ENCODE results near the gene ZSCAN4. TPM values are rescaled to one million over a fixed set of nuclear protein-coding genes. Genes with fewer than 3 reads are reported as not detected.

Gene ZSCAN4
- polyA plus RNA-seq, 4 donors = 0.09 to 0.16 (median 0.11) TPM; not detected in 1

- DNase-seq (ENCODE audit: low read depth in 4 of 4, low spot score in 2 of 4) = no peak
Measured at GRCh38 chr19:57672466-57672865, 3.7 kb downstream of the ZSCAN4 start.

DNA sequence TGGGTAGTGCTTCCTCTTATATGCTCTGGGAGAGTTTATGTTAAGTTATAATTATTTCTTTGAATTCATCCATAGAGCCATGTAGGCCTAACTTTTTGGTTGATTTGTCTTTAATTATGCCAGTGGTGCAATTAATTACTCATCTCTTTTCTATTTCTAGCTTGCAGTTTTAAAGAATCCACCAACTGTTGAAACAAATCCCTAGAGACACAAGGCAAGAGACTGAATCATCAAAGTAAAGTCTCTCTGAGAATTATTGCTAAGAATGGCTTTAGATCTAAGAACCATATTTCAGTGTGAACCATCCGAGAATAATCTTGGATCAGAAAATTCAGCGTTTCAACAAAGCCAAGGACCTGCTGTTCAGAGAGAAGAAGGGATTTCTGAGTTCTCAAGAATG, 7.1 kb downstream of the ZSCAN4 start:
- DNase-seq (ENCODE audit: low read depth in 4 of 4, low spot score in 2 of 4) = no peak

DNA sequence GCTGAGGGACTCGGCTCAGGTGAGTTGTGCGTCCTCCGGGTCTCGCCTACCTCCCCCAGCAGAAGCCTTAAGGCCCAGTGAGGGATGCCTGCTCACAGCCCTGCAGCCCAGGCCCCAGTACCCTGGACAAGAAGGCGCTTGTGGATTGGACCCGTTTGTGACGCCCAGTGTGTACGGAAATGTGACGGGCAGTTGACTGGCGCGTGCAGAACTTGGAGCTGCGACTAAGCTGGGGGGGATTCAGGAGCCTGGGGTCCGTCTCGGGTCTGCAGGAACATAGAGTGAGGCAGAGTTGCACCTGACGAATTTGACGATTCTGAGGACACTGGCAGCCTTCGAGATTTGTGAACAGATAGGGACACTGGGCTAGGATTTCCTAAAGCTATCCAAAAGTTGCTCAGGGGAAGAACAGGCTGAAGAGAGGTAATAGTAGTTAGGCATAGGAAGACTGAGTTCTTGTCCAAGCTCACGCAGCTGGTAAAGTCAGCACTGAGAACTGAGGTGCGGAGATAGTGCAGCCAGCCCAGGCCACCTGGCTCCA, 13.6 kb downstream of the ZSCAN4 start:
- DNase-seq (ENCODE audit: low read depth in 4 of 4, low spot score in 2 of 4) = no peak

GRCh38 chr19:57686727-57687126, 18.0 kb downstream of the ZSCAN4 start:
- no peak for DNase-seq (ENCODE audit: low read depth in 4 of 4, low spot score in 2 of 4)

GRCh38 chr19:57687363-57688010, 18.8 kb downstream of the ZSCAN4 start:
- DNase-seq (ENCODE audit: low read depth in 4 of 4, low spot score in 2 of 4) = no peak

- DNase-seq (ENCODE audit: low read depth in 4 of 4, low spot score in 2 of 4) = no peak
Measured at GRCh38 chr19:57688011-57688763, 19.5 kb downstream of the ZSCAN4 start.

- no peak for DNase-seq (ENCODE audit: low read depth in 4 of 4, low spot score in 2 of 4)
Measured at GRCh38 chr19:57689750-57690149, 21.0 kb downstream of the ZSCAN4 start.

GRCh38 chr19:57701625-57702024, 32.9 kb downstream of the ZSCAN4 start:
- no peak for DNase-seq (ENCODE audit: low read depth in 4 of 4, low spot score in 2 of 4)

DNA sequence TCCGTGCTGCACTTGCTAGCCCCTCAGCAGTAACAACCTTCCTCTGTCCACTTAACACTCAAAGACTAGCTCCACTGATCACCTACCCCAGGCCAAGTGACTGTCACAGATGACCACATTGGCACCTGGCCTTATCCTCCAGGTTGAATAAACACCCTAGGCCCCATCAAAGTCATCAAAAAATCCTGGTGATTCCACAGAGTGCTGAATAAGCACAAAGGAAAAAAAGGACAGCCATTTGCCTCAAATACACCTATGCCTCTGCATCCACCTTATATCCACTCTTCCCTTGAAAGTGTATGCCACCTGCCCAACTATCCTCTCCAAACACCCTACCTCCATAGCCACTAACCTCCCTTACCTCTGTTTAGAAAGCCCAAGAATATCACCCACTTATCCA, 37.6 kb downstream of the ZSCAN4 start:
- DNase-seq (ENCODE audit: low read depth in 4 of 4, low spot score in 2 of 4) = no peak

DNA sequence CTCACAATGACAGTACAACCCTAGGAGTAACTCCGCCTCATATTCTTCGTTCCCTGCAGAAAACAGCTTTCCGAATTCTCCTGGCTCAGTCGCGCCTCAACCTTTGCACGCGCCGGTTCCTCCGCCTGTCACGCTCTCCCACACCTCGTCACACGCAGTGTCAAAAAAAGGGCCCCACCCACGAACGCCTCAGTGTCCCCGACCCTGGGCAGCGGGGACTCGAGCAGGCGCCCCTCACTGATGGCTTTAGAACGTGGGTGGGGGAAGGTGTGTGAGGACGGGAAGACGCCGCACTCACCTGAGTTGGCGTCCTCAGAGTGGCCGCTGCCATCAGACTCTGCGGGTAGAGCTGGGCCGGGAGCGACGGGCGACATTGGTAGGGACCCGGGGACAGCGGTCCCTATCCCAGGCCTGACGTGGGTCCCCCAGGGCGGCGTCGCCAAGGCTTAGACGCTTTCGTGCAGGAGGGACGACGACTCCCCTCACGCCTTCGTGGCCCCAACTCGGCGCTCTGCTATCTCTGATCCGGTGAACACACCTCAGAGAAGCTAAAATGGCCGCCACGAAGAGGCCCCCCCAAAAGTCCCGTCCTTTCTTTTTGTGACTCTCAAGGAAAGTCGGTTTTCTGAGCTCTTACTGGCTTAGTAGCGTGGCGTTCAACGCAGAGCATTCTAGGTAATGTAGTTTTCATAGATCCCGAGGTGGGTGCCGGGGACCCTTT, 40.1 kb downstream of the ZSCAN4 start, which contains the start of gene ZNF154:
TSS of gene ZNF154 (minus strand) at position 564 of the 721 bp plus-strand sequence. CDS start at position 331, 233 bp downstream.
- peak; percentile 61 to 84 (median 76) for DNase-seq (ENCODE audit: low read depth in 4 of 4, low spot score in 2 of 4)

DNA sequence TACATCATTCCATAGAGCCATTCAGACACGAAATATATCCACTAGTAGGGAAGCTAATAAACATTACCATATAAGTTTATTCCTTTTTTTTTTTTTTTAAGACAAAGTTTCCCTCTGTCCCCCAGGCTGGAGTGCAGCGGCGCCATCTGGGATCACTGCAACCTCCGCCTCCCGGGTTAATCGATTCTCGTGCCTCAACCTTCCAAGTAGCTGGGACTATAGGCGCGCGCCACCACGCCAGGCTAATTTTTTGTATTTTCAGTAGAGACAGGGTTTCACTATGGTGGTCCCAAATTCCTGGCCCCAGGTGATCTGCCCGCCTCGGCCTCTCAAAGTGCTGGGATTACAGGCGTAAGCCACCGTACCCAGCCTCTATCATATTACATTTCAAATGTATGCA, 40.9 kb downstream of the ZSCAN4 start:
- no peak for DNase-seq (ENCODE audit: low read depth in 4 of 4, low spot score in 2 of 4)

DNA sequence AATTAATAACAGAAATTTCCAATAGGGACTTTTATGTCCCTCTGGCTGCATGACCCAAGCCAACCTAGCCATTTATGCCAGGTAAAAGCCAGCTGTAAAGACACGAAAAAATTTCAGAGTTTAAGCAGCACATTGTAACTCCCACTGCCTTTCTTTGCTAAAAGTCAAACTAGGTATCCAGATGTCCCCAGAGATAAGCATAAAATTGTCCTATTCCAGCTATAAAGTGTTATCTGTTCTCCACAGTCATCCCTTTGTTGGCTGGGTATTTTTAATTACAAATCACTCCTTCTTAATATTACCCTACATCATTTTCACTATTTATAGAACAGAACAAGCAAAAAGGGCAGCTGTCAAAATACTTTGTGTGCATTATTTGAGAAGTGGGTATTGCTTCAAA, 43.5 kb downstream of the ZSCAN4 start:
- DNase-seq (ENCODE audit: low read depth in 4 of 4, low spot score in 2 of 4) = no peak

DNA sequence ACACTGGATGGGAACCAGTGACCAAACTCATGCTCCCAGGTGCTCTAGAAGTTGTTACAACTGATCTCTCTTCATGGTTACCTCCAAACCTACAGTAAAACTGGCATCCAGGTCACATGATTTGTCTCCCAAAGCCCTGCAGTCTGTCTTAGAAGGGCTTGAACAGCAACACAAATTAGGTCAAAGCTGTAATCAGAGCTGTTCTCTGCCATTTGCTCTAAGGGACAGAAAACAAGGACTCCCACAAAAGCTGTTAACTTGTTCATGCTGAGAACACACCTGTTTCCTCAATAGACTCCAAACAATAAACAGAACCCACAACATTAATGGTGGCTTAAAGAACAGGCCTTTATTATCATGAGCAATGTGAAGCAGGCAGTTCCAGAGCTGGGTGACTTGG, 50.7 kb downstream of the ZSCAN4 start:
- DNase-seq (ENCODE audit: low read depth in 4 of 4, low spot score in 2 of 4) = no peak

GRCh38 chr19:57719901-57720519, 51.3 kb downstream of the ZSCAN4 start:
- DNase-seq (ENCODE audit: low read depth in 4 of 4, low spot score in 2 of 4) = no peak

- DNase-seq (ENCODE audit: low read depth in 4 of 4, low spot score in 2 of 4) = no peak
Measured at GRCh38 chr19:57720878-57721277, 52.1 kb downstream of the ZSCAN4 start.

Other genes with a start within 250 kb of the ZSCAN4 start
- 10 to 100 TPM; 10.0 to 17.1 (median 16.1) TPM for gene ZNF749, start 233.6 kb upstream of the ZSCAN4 start, polyA plus RNA-seq (ENCODE audit: insufficient read length in 4 of 4)
- gene VN1R1, start 211.8 kb upstream of the ZSCAN4 start, polyA plus RNA-seq (ENCODE audit: insufficient read length in 4 of 4) = 1 to 10 TPM; 1.9 to 7.7 (median 3.7) TPM
- 10 to 100 TPM; 18.8 to 24.2 (median 20.3) TPM for gene ZNF772, start 191.4 kb upstream of the ZSCAN4 start, polyA plus RNA-seq (ENCODE audit: insufficient read length in 4 of 4)
- gene ZNF419, start 181.2 kb upstream of the ZSCAN4 start, polyA plus RNA-seq (ENCODE audit: insufficient read length in 4 of 4) = 10 to 100 TPM; 13.0 to 29.3 (median 24.2) TPM
- 10 to 100 TPM; 11.2 to 16.9 (median 12.3) TPM for gene ZNF773, start 169.0 kb upstream of the ZSCAN4 start, polyA plus RNA-seq (ENCODE audit: insufficient read length in 4 of 4)
- gene ZNF549, start 141.6 kb upstream of the ZSCAN4 start, polyA plus RNA-seq (ENCODE audit: insufficient read length in 4 of 4) = 10 to 100 TPM; 11.7 to 19.5 (median 14.2) TPM
- gene ZNF550, start 109.1 kb upstream of the ZSCAN4 start, polyA plus RNA-seq (ENCODE audit: insufficient read length in 4 of 4) = 10 to 100 TPM; 18.0 to 26.0 (median 23.0) TPM
- 1 to 10 TPM; 7.9 to 9.4 (median 8.0) TPM for gene ZNF416, start 90.0 kb upstream of the ZSCAN4 start, polyA plus RNA-seq (ENCODE audit: insufficient read length in 4 of 4)
- gene ZIK1, start 84.8 kb upstream of the ZSCAN4 start, polyA plus RNA-seq (ENCODE audit: insufficient read length in 4 of 4) = 10 to 100 TPM; 17.4 to 18.6 (median 18.2) TPM
- gene ZNF530, start 69.0 kb upstream of the ZSCAN4 start, polyA plus RNA-seq (ENCODE audit: insufficient read length in 4 of 4) = 1 to 10 TPM; 4.3 to 6.8 (median 5.5) TPM
- 10 to 100 TPM; 25.9 to 29.9 (median 27.3) TPM for gene ZNF134, start 54.7 kb upstream of the ZSCAN4 start, polyA plus RNA-seq (ENCODE audit: insufficient read length in 4 of 4)
- gene ZNF211, start 35.8 kb upstream of the ZSCAN4 start, polyA plus RNA-seq (ENCODE audit: insufficient read length in 4 of 4) = 10 to 100 TPM; 24.5 to 49.8 (median 40.5) TPM
- gene ZNF551, start 13.0 kb downstream of the ZSCAN4 start, polyA plus RNA-seq (ENCODE audit: insufficient read length in 4 of 4) = 10 to 100 TPM; 11.6 to 20.3 (median 14.3) TPM
- 10 to 100 TPM; 23.6 to 39.8 (median 30.6) TPM for gene ZNF154, start 40.3 kb downstream of the ZSCAN4 start, polyA plus RNA-seq (ENCODE audit: insufficient read length in 4 of 4)
- gene ZNF671, start 58.7 kb downstream of the ZSCAN4 start, polyA plus RNA-seq (ENCODE audit: insufficient read length in 4 of 4) = 10 to 100 TPM; 16.0 to 23.7 (median 19.4) TPM
- gene ZNF776, start 77.9 kb downstream of the ZSCAN4 start, polyA plus RNA-seq (ENCODE audit: insufficient read length in 4 of 4) = 10 to 100 TPM; 32.6 to 44.3 (median 41.2) TPM
- 10 to 100 TPM; 15.8 to 35.0 (median 24.2) TPM for gene ZNF586, start 100.7 kb downstream of the ZSCAN4 start, polyA plus RNA-seq (ENCODE audit: insufficient read length in 4 of 4)
- 10 to 100 TPM; 13.8 to 28.8 (median 21.4) TPM for gene ZNF552, start 146.0 kb downstream of the ZSCAN4 start, polyA plus RNA-seq (ENCODE audit: insufficient read length in 4 of 4)
- gene ZNF587B, start 161.4 kb downstream of the ZSCAN4 start, polyA plus RNA-seq (ENCODE audit: insufficient read length in 4 of 4) = 10 to 100 TPM; 11.4 to 20.5 (median 14.5) TPM
- 10 to 100 TPM; 16.6 to 47.1 (median 30.6) TPM for gene ZNF587, start 180.9 kb downstream of the ZSCAN4 start, polyA plus RNA-seq (ENCODE audit: insufficient read length in 4 of 4)
- gene ZNF814, start 220.1 kb downstream of the ZSCAN4 start, polyA plus RNA-seq (ENCODE audit: insufficient read length in 4 of 4) = 10 to 100 TPM; 42.5 to 90.4 (median 65.0) TPM
- gene ZNF417, start 247.7 kb downstream of the ZSCAN4 start, polyA plus RNA-seq (ENCODE audit: insufficient read length in 4 of 4) = 10 to 100 TPM; 20.7 to 42.8 (median 28.0) TPM

All from left renal cortex interstitium (tissue), 4 donors.